Activated T-helper 9 cell treated with anti-CD3 and anti-CD28 coated beads, Interleukin-2, amount 50 U/mL, for 16 hours (primary cell): ENCODE results near the gene RAB31.

Experiments
- DNase-seq: peaks from one replicate; pipeline ENCODE4 v3.0.0-alpha.2; 2020; ENCODE audit warnings: low read depth

Gene RAB31

DNA sequence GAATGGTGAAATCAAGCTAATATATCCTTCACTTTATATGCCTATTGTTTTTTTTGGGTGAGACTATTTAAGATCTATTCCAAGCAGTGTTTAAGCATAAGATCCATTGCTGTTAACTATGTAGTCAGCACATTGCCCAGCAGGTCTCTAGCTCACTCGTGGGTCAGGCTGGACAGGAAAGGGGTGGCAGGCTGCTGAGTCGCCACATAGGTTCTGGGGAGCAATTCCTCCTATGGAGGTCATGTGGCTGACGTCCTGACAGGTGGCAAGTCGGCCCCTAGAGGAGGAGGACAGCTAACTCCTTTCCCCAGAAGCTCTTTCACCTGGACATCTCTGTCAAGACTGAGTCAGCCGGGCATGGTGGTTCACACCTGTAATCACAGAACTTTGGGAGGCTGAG lies 13.9 kb upstream of the RAB31 start:
- DNase-seq = no peak

DNA sequence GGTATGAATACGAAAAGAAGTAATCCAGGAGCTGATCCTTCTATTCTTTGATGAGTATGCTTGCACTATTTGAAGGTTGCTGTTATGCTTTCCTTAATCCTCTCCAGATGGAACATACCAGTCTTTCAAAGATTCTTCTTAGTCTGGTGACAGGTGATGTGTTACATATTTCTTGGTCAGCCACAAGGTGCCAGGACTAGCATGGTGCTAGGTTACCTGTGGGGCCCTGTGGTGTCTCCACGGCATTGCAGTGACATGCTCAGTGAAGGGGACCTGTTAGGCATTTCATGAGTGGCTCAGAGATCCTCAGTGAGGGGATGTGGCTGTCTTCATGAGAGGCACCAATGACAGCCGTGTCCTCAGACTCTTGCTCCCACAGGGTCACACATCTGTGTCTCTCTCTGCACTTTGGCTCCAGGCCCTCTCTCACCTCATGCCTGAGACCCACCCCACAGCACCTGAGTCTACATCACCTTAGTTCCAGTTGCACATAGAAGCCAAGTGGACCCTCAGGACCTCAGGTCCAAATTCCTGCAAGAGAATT lies 13.1 kb upstream of the RAB31 start:
- DNase-seq = no peak

DNA sequence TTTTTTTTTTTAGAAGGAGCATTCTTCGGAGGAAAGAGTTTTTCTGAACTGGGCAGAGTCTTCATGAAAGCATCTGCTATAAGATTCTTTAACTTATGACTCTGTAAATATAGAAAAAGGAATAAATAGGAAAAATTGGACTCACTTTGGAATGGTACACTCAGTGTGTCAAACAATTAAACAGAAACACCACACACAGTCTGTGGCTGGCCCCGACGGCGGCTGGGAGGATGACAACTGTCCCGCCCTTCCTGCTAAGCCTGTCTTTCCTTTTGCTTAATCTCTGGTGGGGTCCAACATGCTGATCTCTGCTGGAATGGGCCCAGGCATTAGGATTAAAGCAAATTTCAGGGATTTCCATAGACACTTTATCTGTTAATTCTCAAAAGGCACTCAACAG lies 12.5 kb upstream of the RAB31 start:
- no peak for DNase-seq

DNA sequence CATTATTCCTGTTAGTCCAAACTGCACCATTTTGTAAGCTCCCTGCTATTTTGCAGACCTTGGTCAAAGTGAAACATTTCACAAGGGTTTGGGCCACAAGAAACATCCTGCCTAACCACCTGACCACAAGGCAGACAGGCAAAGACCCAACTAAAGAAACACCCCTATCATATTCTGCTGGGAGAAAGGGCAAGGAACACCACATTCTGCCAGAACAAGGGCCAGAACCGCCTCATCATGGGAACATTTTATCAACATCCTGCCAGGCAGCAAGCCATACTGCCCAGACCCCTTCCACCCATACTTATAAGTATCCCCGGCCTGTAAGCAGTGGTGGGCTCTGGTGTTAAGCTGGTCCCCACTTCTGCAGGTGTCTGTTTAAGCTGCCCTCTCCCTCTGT lies 12.0 kb upstream of the RAB31 start:
- no peak for DNase-seq

GRCh38 chr18:9696701-9697100 lies 11.4 kb upstream of the RAB31 start:
- DNase-seq = no peak

DNA sequence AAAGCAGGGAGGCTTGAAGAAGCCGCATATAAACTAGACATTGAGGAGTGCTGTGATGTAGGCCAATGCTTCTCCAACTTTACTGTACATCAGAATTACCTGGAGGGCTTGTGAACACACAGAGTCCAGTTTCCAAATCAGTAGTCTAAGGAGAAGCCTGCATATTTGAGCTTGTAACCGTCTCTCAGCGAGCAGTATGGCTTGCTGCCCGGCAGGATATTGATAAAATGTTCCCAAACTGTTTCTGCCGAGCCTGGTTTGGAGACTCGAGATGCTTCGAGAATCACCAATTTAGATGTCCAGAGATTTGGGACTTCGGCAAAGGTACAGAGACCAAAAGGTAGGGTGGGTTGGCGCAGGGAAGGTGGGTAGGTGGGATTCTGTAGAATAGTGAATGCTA lies 11.0 kb upstream of the RAB31 start:
- no peak for DNase-seq

DNA sequence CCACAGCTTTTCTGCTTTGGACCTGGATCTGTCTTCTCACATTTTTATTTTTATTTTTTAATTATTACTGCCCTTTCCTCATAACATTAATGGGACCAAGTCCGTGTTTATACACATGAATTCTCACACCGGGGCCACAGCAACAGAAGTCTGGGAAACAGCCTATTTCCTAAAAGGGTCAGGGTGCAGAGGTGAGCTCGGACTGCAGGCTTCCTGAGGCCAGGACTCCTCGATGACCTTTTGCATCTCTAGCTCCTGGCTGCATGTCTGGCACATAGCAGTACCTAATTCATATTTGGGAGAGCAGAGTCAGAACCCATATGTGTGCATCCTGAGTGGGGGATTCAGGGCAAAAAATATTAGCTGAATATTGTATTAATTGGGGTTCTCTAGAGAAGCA lies 9.6 kb upstream of the RAB31 start:
- no peak for DNase-seq

DNA sequence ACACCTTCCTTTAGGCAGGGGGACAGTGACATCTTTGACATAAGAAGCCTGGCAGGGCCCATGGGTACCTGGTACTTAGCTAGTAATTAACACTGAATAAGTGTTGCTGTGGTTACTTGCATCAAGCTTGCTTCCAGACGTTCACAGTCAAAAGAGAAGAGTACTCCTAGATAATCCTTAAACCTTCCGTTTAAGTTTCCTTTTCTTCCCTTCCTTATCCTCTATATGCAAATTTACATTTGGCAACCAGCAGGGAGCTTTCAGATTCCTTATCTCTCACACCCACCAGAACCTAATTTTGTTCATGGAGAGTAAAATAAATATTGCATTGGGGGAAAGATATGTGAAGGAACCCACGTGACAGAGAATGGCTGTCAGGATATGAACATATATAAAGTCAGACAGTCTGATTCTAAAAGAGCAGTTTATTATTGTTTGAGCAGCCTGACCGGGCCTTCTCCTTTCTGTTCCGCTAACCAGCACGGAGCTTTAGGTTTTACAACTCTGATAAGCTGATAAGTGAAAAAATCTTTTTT lies 7.8 kb upstream of the RAB31 start:
- DNase-seq = no peak

DNA sequence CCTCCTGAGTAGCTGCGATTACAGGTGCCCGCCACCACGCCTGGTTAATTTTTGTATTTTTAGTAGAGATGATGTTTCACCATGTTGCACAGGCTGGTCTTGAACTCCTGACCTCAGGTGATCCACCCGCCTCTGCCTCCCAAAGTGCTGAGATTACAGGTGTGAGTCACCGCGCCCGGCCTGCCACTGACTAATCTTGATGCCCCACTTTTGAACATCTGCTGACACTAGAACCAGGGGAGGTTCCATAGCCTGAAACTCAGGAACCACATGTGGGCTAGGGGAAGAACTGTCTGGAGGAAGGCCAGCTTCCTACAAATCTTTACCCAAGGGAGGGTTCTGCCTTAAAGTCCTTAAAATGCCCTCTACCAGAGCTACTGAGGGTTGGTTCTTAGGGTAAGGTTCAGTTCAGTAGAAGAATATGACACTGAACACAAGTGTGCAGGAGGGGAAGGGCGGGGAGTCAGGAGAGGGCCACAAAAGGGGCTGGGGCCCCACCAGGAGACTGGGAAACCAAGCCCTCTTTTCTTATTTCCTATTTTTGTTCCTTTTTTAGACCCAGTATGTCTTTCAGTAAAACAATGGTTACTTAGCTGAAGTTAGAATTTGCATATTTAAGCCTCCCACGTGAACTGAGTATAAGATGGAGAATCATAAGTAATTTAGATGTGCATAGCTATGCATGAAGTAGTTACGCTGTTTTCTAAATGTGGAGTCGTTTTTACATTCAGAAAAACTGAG lies 6.3 kb upstream of the RAB31 start:
- DNase-seq = peak; percentile 3

GRCh38 chr18:9704233-9705118 lies 3.6 kb upstream of the RAB31 start:
- DNase-seq = no peak

GRCh38 chr18:9705183-9705829 lies 2.8 kb upstream of the RAB31 start:
- DNase-seq = no peak

GRCh38 chr18:9706081-9706935 lies 1.8 kb upstream of the RAB31 start:
- no peak for DNase-seq

DNA sequence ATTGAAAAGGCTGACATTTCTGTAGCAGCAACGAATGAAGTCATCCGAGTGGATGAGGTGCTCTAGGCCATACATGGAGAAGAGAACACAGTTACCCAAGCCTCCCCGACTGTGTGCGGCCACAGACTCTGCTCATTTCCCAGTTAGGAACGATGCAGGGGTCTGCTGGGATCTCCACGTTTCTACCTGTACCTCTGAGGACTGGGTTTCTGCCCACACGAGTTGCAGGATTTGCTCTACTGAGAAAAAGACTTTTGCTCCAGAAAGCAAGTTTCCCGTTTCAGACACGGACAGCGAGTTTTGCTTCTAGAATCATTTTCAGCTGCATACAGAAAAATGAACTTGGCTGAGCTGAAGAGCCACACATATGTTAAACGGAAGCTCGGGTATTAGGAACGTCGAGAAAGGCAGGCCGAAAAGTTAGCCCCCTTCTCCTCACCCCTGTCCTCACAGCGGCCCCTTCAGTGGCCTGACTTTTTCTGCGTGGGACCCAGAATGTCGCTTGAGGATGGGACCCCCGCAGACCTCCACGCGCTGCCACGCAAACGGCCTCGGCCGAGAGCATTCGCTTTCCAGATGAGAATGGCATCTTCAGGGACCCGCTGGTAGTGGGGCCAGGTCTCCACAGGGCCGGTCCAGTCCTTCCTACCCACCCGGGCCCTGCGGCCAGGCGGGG lies 582 bp upstream of the RAB31 start:
- DNase-seq = no peak

DNA sequence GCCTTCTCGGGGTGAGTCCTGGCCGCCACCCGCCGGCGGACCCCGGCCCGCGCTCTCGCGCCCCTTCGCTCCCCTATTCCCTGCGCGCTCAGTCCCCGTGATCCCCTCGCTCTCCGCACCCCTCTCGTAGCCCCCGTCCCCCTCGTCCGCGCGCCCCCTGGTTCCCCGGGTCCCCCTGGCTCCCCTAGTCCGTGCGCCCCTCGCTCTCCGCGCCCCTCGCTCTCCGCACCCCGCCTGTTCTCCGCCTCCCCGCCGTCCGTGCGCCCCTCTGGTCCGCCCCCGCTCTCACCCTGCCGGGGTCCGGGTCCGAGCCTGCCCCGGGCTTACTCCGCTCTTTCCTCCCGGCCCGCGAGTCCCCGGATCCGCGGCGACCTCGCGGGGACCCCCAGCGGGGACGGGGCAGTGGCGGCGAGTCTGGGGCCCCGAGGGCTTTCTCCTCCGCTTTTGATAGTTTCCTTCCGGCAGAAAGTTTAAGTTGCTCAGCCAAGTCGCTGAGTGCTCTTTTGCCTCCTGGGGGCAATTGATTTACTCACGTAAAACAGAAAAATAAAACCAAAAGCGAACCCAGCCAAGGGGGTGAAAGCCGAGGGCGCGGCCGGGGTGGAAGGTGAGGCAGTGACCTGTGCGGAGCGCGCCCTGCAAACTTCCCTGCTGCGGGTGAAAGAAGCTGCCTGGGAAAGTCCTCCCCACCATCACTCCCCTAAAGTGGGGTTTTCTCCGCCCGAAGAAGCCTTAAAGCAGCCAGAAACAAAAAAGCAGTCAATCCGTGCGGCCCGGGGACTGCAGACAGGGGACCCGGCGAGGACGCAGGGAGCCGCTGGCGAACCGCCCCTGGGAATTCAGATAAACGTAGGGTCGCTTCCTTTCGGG lies 568 bp downstream of the RAB31 start:
- DNase-seq = no peak

DNA sequence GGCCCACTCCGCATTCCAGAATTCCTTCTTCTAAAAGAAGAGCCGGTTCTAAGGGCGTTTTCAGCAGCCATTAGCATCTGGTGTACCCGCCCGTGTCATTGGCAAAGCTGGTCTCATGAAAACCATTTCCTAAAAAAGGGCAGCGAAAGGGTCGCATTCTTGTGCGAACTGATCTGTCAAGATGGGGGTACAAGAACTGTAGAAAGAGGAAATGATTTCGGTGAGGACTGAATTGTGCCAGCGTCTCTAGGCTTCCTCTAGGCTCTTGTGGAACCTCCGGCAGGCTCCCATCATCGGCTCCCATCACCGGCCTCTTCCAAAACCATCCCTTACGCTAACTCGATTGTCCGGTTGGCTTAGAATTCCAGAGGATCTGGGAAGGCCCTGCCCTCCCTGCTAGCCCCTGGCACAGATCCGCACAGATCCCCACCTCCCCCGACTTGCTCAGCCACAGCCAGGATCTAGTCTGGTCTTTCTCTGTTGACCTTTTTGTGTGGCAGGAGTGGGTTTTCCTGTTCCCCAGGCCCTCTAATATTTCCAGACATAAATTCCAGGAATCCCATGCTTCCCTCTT lies 1.3 kb downstream of the RAB31 start:
- DNase-seq = no peak

- no peak for DNase-seq
Measured at GRCh38 chr18:9710037-9710436, 1.9 kb downstream of the RAB31 start.

DNA sequence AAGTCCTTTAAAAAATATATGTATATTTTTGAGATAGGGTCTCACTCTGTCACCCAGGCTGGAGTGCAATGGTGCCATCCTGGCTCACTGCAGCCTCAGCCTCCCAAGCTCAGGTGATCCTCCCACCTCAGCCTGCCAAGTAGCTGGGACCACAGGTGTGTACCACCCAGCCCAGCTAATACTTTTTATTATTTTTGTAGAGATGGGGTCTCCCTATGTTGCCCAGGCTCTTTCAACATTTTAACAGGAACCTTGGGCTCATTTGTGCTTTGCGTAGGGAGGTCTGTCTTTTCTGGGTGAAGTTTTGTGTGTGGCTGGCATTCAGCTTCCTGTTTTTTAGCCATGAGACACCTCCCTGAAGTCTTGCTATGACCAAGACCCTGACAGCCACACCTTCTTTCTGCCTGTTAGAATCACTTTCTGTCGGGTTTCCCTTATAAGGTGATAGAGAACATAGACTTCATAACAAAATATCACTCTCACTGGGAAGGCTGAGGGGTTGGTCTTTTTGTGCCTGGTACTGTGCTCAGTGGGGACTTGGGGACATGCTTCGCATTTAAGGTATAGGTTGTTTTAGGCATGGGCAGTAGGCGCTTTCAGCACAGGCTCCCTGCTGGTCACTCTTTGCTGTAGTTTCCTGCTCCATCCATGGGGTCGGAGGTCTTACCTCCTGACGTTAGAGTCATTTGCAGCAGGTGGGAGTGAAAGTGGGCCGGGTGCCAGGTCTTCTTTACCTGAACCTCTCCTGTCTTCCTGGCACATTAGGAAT lies 3.4 kb downstream of the RAB31 start:
- DNase-seq = no peak

- DNase-seq = no peak
Measured at GRCh38 chr18:9712130-9712577, 4.1 kb downstream of the RAB31 start.

DNA sequence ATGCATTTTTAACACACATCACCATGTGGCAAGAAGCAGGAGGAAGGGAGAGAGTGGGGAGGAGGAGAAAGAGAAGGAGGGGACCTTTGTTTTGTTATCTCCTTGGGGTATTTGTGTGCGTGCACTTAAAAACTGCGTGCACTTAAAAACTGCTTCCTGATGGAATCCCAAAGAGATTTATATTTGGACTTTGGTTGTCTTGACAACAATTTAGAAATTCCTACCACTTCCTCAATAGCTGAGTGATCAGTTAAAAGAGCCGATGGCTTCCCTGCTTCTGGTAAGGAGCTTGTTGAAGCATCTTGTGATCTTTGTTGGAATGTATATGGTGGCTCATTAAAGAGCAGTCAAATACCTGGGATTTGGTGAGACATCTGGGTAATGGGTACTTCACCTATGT lies 4.5 kb downstream of the RAB31 start:
- DNase-seq = no peak
